OCI-LY1 (cell line): ENCODE results near the gene LIPC.

Experiments
- H2AFZ ChIP-seq: fragments of 200-600 bp; sonication (generic), shearing (Covaris generic); 2 replicates; pipeline ENCODE4 v1.6.0; 2014; ENCODE audit warnings: antibody characterized with exemption, mild to moderate bottlenecking, low read length
- H3F3A ChIP-seq: fragments of 200-600 bp; sonication (generic), shearing (Covaris generic); 2 replicates; pipeline ENCODE4 v1.6.0; 2014; ENCODE audit warnings: mild to moderate bottlenecking, antibody characterized with exemption, low read length, moderate library complexity; ENCODE audit not compliant: insufficient read depth
- H3K27ac ChIP-seq: fragments of 200-600 bp; sonication (generic); 2 replicates; pipeline ENCODE4 v1.5.1; 2014; ENCODE audit warnings: low read length, mixed run types, mild to moderate bottlenecking, low read depth; ENCODE audit not compliant: poor library complexity, severe bottlenecking
- H3K27me3 ChIP-seq: fragments of 200-600 bp; sonication (generic); 2 replicates; pipeline ENCODE4 v1.6.0; 2014; ENCODE audit warnings: antibody characterized with exemption, mild to moderate bottlenecking, low read length, moderate library complexity; ENCODE audit not compliant: insufficient read depth
- H3K36me3 ChIP-seq: fragments of 200-600 bp; sonication (generic); 2 replicates; pipeline ENCODE4 v1.6.1; 2014; ENCODE audit warnings: mild to moderate bottlenecking, antibody characterized with exemption, low read length, moderate library complexity, mixed read lengths; ENCODE audit not compliant: insufficient read depth
- H3K4me1 ChIP-seq: fragments of 200-600 bp; sonication (generic); 2 replicates; pipeline ENCODE4 v1.5.1; 2014; ENCODE audit warnings: mild to moderate bottlenecking, low read length, moderate library complexity; ENCODE audit not compliant: insufficient read depth, severe bottlenecking
- H3K4me2 ChIP-seq: fragments of 200-600 bp; sonication (generic), shearing (Covaris generic); 2 replicates; pipeline ENCODE4 v1.6.1; 2014; ENCODE audit warnings: low read length
- H3K4me3 ChIP-seq: fragments of 200-600 bp; sonication (generic); 2 replicates; pipeline ENCODE4 v1.5.1; 2014; ENCODE audit warnings: low read length, low read depth, mild to moderate bottlenecking, mixed read lengths; ENCODE audit not compliant: poor library complexity, severe bottlenecking
- H3K79me2 ChIP-seq: fragments of 200-600 bp; shearing (Covaris generic); 2 replicates; pipeline ENCODE4 v1.6.1; 2016; ENCODE audit warnings: mixed run types, low read length, mixed read lengths; ENCODE audit not compliant: insufficient read depth
- H3K9ac ChIP-seq: fragments of 200-600 bp; sonication (generic), shearing (Covaris generic); 2 replicates; pipeline ENCODE4 v1.6.1; 2014; ENCODE audit warnings: mild to moderate bottlenecking, low read length, mixed read lengths
- H3K9me2 ChIP-seq: fragments of 200-600 bp; sonication (generic), shearing (Covaris generic); 2 replicates; pipeline ENCODE4 v1.6.1; 2014; ENCODE audit warnings: low read depth, mild to moderate bottlenecking, low read length, mixed read lengths
- H3K9me3 ChIP-seq: fragments of 200-600 bp; shearing (Covaris generic); 2 replicates; pipeline ENCODE4 v1.6.1; 2014; ENCODE audit warnings: low read length, mixed read lengths
- H4K20me1 ChIP-seq: fragments of 200-600 bp; sonication (generic), shearing (Covaris generic); 2 replicates; pipeline ENCODE4 v1.6.0; 2016; ENCODE audit warnings: mild to moderate bottlenecking, low read length; ENCODE audit not compliant: insufficient read depth
- EZH2 ChIP-seq: fragments of 200-600 bp; sonication (generic), shearing (Covaris generic); IDR thresholded peaks from 2 replicates; pipeline ENCODE4 v1.8.0; 2017; ENCODE audit warnings: borderline replicate concordance, mixed run types, mild to moderate bottlenecking, antibody characterized with exemption, low read length, moderate library complexity, mixed read lengths
- TF ChIP-seq, protein P1 (sequence below): fragments of 200-600 bp; sonication (generic), shearing (Covaris generic); IDR thresholded peaks from 2 replicates; pipeline ENCODE4 v1.5.1; 2017; ENCODE audit warnings: mild to moderate bottlenecking, antibody characterized with exemption, low read length, moderate library complexity, mixed read lengths

Gene LIPC

DNA sequence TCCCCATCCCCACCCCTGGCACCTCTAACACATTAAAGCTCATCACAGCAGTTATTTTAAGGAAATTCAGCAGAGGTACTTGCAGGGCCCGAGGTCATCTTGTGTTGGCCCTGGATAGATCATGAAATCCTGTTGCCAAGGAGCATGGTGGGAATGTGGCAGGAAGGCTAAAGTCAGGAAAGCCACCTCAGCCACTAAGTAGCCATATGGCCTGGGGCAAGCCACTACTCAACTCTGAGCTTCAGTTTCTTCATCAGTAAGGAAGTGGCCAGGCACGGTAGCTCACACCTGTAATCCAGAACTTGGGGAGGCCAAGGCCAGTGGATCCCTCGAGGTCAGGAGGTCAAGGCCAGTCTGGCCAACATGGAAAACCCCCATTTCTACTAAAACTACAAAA, 55.9 kb downstream of the LIPC start:
- Histone ChIP-seq H3K36me3 (no peaks in the 10 kb centered on the region), H3K27me3 (no peaks in the 10 kb centered on the region), H4K20me1 (no peaks in the 10 kb centered on the region), H3K4me2 (no peak overlapping the region), H3K9me3 (peaks cover 4% of the 10 kb centered on the region; the same call in 1 of the 2 replicates), H3K9me2 (no peaks in the 10 kb centered on the region), H3K9ac (no peak overlapping the region), H3K4me3 (no peak overlapping the region), H3K4me1 (peaks cover 24% of the 10 kb centered on the region), H2AFZ (no peak overlapping the region), H3K27ac (no peak overlapping the region), H3F3A (no peaks in the 10 kb centered on the region), H3K79me2 (no peaks in the 10 kb centered on the region)
- TF ChIP-seq, protein P1, sequence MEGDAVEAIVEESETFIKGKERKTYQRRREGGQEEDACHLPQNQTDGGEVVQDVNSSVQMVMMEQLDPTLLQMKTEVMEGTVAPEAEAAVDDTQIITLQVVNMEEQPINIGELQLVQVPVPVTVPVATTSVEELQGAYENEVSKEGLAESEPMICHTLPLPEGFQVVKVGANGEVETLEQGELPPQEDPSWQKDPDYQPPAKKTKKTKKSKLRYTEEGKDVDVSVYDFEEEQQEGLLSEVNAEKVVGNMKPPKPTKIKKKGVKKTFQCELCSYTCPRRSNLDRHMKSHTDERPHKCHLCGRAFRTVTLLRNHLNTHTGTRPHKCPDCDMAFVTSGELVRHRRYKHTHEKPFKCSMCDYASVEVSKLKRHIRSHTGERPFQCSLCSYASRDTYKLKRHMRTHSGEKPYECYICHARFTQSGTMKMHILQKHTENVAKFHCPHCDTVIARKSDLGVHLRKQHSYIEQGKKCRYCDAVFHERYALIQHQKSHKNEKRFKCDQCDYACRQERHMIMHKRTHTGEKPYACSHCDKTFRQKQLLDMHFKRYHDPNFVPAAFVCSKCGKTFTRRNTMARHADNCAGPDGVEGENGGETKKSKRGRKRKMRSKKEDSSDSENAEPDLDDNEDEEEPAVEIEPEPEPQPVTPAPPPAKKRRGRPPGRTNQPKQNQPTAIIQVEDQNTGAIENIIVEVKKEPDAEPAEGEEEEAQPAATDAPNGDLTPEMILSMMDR = no peak
- TF ChIP-seq EZH2 = no peak

DNA sequence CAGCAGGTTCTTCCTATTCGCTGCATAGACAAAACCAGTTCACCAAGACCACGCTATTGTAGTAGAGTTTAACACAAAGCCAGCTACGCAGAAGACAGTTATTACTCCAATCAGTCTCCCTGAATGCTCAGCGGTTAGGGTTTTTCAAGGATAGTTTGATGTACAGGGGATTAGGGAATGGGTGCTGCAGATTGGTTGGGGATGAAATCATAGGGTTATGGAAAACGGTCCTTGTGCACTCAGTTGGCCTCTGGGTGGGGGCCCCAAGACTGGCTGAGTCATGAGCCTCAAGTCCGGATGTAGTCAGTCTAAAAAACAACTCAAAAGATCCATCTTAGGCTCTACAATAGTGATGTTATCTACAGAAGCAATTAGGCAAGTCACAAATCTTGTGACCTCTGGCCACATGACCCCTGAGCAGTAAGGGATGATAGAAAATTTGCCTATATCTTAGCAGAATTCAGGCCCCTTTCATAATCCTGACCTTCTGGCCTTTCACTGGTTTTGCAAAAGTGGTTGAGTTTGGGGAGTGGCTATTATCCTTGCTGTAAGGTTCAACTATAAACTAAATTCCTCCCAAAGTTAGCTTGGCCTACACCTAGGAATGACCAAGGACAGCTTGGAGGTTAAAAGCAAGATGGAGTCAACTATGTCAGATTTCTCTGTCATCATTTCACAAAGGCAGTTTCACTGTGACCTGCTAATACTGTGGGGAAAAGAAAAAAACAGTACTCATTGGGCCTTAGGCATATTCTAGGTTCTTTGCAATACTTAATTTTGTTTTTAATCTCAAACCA, 57.7 kb downstream of the LIPC start:
- Histone ChIP-seq H3K36me3 (no peaks in the 10 kb centered on the region), H3K9me2 (no peaks in the 10 kb centered on the region), H3K4me1 (peaks cover 15% of the 10 kb centered on the region), H2AFZ (no peak overlapping the region), H3K9ac (no peak overlapping the region), H3K27me3 (no peaks in the 10 kb centered on the region), H3K27ac (no peak overlapping the region), H3K79me2 (no peaks in the 10 kb centered on the region), H4K20me1 (no peaks in the 10 kb centered on the region), H3K4me2 (no peak overlapping the region), H3F3A (no peaks in the 10 kb centered on the region), H3K9me3 (peaks cover 7% of the 10 kb centered on the region; the same call in 1 of the 2 replicates), H3K4me3 (no peak overlapping the region)
- TF ChIP-seq, protein P1 = no peak
- TF ChIP-seq EZH2 = no peak

DNA sequence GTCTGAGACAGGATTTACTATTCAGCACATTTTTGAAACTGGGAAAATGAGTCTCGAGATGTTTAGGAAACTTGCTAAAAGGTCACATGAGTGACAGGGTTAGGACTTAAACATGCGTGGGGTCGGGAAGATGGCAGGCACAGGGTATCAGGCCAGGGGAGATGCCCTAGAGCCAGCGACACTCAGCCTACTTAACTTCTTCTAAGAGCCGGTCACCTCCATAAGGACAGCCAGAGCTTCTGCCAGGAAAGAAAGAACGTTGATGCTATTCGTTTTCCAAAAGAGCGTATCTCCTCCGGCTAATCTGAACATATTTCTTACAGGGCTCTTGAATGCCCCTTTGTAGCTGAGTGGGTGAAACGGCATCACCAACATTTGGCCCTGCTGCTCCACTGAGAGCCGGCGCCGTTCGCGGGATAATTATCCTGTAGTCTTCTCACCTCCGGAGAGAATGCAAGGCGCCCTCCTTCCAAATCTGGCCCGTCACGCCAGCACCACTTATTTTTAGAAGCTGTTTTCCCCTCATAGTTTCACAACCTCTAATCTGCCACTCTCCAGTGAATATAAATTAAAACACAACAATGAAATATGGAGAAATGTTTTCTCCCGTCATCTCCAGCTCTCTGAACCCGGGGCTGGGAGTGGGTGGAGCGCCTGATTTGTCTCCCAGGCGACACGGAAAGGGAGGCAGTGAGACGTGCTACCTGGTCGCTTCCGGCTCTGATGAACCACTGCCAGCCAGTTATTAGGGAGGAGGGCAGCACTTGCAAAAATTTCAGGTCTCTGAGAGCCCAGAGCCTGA, 58.5 kb downstream of the LIPC start:
- Histone ChIP-seq H3K27ac (peak overlapping the region; percentile 18), H3F3A (no peaks in the 10 kb centered on the region), H3K4me3 (no peak overlapping the region), H3K9me2 (no peaks in the 10 kb centered on the region), H2AFZ (0 out of 2 replicates have a peak overlapping the region, but pooled peaks have one; percentile 41), H3K4me1 (peaks cover 15% of the 10 kb centered on the region), H3K36me3 (no peaks in the 10 kb centered on the region), H3K9me3 (peaks cover 7% of the 10 kb centered on the region; the same call in 1 of the 2 replicates), H3K9ac (no peak overlapping the region), H3K79me2 (no peaks in the 10 kb centered on the region), H3K27me3 (no peaks in the 10 kb centered on the region), H4K20me1 (no peaks in the 10 kb centered on the region), H3K4me2 (no peak overlapping the region)
- TF ChIP-seq, protein P1 = no peak
- no peak for TF ChIP-seq EZH2
